GM19035 (cell line): ENCODE data around the gene HSPB6.
"Not testable (repeated sequence)": the region's sequence is repeated elsewhere in the genome, so short reads cannot be mapped to it uniquely, and the experiment has no call there.

Experiments used
- ATAC-seq: cut with Tn5 transposase; IDR thresholded peaks from one replicate; pipeline ENCODE4 v1.9.1; 2021; ENCODE audit not compliant: unreplicated experiment

HSPB6 gene

DNA sequence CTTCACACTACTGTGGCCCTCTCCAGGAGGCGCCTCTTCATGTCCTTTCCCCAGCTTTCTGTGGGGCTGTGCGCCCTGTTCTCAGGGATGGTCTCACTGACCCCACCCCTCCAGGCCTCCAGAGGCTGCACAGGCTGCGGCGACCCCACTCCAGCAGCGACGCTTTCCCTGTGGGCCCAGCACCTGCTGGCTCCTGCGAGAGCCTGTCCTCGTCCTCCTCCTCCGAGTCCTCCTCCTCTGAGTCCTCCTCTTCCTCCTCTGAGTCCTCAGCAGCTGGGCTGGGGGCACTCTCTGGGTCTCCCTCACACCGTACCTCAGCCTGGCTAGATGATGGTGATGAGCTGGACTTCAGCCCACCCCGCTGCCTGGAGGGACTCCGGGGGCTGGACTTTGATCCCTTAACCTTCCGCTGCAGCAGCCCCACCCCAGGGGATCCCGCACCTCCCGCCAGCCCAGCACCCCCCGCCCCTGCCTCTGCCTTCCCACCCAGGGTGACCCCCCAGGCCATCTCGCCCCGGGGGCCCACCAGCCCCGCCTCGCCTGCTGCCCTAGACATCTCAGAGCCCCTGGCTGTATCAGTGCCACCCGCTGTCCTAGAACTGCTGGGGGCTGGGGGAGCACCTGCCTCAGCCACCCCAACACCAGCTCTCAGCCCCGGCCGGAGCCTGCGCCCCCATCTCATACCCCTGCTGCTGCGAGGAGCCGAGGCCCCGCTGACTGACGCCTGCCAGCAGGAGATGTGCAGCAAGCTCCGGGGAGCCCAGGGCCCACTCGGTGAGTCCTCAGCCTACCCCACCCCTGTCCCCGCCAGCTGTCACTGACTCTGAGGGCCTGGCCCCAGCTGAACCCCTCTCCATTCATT lies 29.7 kb upstream of the HSPB6 start:
- ATAC-seq = no peak

- no peak for ATAC-seq
These were observed 28.5 kb upstream of the HSPB6 start for GRCh38 chr19:35785339-35785627.

DNA sequence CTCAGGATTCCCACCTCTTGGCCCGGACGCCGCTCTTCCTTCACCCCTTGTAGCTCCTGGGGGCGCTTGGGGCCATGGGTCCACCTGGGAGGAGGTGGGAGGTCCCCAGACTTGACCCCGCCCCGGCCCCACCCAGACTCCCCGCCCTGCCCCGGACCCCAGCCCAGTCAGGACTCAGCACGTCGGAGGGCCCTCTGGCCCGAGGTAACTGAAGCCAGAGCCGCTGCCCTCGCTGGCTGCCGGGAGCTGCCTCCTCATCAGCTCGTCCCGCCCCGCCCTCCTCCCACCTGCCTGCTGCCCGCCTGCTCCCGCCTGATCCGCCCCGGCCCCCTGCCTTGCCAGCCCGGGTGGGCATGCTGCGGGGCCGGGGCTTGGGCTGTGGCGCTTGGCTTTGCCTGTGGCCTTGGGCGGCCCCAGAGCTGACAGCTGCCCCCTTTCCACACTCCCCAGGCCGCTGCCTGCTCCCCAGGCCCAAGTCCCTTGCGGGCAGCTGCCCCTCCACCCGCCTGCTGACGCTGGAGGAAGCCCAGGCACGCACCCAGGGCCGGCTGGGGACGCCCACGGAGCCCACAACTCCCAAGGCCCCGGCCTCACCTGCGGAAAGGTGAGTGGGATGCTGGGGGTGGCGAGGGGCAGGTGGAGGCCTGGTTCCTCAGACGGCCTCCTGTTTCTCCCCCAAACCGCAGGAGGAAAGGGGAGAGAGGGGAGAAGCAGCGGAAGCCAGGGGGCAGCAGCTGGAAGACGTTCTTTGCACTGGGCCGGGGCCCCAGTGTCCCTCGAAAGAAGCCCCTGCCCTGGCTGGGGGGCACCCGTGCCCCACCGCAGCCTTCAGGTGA lies 27.9 kb upstream of the HSPB6 start:
- ATAC-seq = no peak

DNA sequence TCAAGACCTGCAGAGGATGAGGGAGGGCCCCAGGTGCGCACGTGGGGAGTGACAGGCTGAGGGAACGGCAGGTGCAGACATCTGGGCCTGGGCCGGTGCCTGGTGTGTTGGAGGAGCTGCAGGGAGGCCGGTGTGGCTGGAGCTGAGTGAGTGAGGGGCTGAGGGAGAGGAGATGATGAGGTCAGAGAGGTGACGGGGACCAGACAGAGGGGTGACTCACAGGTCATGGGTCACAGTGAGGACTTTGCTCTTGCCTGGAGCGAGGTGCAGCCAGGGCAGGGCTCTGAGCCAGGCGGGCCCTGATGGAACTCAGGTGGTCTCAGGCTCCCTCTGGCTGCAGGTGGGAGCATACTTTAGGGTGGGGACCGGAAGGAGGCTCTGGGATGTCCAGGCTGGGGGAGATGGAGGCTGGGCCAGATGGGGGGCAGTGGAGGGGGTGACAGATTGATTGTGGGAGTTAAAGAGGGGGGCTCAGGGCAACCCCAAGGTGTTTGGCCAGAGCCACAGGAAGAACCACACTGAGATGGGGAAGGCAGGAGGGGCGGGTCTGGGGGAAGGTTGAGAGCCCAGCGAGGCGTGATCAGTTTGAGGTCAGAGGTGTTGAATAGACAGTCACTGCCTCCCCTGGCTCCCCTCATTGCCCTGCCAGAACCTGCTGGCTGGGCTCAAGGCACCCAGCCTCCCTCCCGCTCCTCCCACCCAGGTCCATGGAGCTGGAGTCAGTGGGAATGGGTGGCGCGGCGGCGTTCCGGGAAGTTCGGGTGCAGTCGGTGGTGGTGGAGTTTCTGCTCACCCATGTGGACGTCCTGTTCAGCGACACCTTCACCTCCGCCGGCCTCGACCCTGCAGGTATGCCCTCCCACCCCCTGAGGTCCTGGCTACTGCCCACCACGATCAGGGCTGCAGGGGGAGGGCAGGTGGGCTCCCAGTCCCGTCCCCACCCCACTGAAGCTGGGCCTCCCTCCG lies 26.9 kb upstream of the HSPB6 start:
- no peak for ATAC-seq

DNA sequence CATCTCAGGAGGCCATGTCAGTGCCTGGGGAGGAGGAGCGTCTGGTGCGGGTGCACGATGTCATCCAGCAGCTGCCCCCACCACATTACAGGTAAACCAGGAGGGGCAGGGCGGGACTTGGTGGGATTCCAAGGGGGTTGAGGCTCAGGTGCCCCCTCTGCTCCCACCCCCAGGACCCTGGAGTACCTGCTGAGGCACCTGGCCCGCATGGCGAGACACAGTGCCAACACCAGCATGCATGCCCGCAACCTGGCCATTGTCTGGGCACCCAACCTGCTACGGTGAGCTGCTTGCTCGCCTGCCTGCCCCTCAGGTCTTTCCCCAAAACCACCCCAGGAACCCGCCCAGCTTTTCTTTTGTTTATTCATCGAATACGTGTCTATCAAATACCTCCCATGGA lies 25.8 kb upstream of the HSPB6 start:
- ATAC-seq = no peak

DNA sequence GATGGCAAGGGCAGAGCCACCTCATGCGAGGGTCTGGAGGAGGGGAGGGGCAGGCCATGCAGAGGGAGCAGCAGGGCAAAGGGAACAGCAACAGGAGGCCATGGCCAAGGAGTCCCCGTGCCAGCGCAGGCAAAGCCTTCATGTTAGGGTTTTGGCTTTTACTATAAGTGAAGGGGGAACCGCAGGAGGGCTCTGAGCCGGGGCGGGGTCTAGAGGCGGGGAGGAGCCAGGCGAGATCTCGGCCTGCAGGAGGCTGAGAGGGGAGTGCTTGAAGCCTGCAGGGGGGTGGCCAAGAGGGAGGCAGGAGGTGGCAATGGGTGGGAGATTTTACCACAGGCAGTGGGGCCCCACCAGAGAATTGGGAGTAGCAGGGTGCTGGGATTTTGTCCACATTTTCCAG lies 24.8 kb upstream of the HSPB6 start:
- no peak for ATAC-seq

- ATAC-seq = no peak
These were observed 23.9 kb upstream of the HSPB6 start for GRCh38 chr19:35780717-35781116.

DNA sequence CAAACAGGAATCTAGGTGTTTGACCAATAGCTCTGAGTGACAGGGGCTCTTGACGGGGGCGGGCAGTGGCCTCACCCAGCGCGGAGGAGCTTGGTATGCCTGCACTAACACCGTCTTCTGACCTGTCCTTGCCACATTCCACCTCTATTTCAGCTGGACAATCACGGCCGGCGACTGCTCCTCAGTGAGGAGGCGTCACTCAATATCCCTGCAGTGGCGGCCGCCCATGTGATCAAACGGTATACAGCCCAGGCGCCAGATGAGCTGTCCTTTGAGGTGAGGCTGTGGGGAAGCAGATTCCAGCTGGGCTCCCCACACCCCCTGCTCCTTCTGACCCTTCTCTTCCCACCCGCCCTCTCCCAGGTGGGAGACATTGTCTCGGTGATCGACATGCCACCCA lies 23.2 kb upstream of the HSPB6 start:
- ATAC-seq = no peak

- no peak for ATAC-seq
These were observed 22.2 kb upstream of the HSPB6 start for GRCh38 chr19:35779033-35779432.

- ATAC-seq = no peak
These were observed 21.1 kb upstream of the HSPB6 start for GRCh38 chr19:35777961-35778360.

GRCh38 chr19:35777086-35777841 lies 20.4 kb upstream of the HSPB6 start:
- no peak for ATAC-seq

GRCh38 chr19:35776102-35776788 lies 19.4 kb upstream of the HSPB6 start:
- no peak for ATAC-seq

- peak; percentile 92 for ATAC-seq
These were observed 18.7 kb upstream of the HSPB6 start, which contains the start of gene ARHGAP33 for GRCh38 chr19:35775298-35776101. Gene ARHGAP33, plus strand, starts transcription at chr19:35775564. Its CDS starts 95 bp downstream, at chr19:35775659.

- no peak for ATAC-seq
These were observed 18.1 kb upstream of the HSPB6 start for GRCh38 chr19:35775046-35775297.

GRCh38 chr19:35774274-35775045 lies 17.6 kb upstream of the HSPB6 start:
- ATAC-seq = no peak

- ATAC-seq = no peak
These were observed 16.4 kb upstream of the HSPB6 start for GRCh38 chr19:35773020-35773806.

DNA sequence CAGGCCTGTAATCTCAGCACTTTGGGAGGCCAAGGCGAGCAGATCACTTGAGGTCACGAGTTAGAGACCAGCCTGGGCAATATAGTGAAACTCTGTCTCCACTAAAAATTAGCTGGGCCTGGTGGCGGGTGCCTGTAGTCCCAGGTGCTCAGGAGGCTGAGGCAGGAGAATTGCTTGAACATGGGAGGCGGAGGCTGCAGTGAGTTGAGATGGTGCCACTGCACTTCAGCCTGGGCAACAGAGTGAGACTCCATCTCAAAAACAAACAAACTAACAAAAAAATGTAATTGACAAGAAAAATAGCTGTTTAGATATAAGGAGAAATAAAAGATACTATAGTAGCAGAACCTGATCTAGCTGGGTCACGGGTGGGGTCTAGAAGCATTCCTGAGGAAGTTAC lies 15.5 kb upstream of the HSPB6 start:
- ATAC-seq = not testable (repeated sequence)

- ATAC-seq = no peak
These were observed 11.2 kb upstream of the HSPB6 start for GRCh38 chr19:35768082-35768421.
